Omental fat pad (tissue), 4 donors: ENCODE results near the gene ZNF300. TPM values are rescaled to one million over a fixed set of nuclear protein-coding genes. Genes with fewer than 3 reads are reported as not detected.

Experiments used
- total RNA-seq, 4 donors: library from RNA; depleted of rRNA; stranded (reverse); fragments of >200 nt; gene quantifications; one replicate each; pipeline ENCODE4 v1.1.0, GENCODE V29; 2016

ZNF300 gene
- total RNA-seq, 4 donors from 2014 or later, result 3.0 to 6.9 (median 4.2) TPM

Other genes with a start within 250 kb of the ZNF300 start
- gene MYOZ3, start 243.7 kb downstream of the ZNF300 start, total RNA-seq, result 1 to 10 TPM in 1 of 4 donors, under 1 TPM in 2, not detected in 1; 0.28 to 1.7 (median 0.56) TPM
- gene RBM22, start 203.9 kb downstream of the ZNF300 start, total RNA-seq, result 10 to 100 TPM; 38.3 to 42.0 (median 40.5) TPM
- gene DCTN4, start 146.0 kb downstream of the ZNF300 start, total RNA-seq, result 10 to 100 TPM; 52.2 to 84.9 (median 67.0) TPM
- 100 to 1,000 TPM; 140 to 211 (median 157) TPM for gene SMIM3, start 126.2 kb downstream of the ZNF300 start, total RNA-seq
- 1 to 10 TPM in 2 of 4 donors, not detected in 2; 1.1 to 1.8 TPM for gene IRGM, start 58.5 kb downstream of the ZNF300 start, total RNA-seq
- over 10,000 TPM in 1 of 4 donors, 1,000 to 10,000 TPM in 3; 5,296 to 11,485 (median 6,898) TPM for gene GPX3, start 115.6 kb upstream of the ZNF300 start, total RNA-seq
- gene TNIP1, start 176.1 kb upstream of the ZNF300 start, total RNA-seq, result 100 to 1,000 TPM in 3 of 4 donors, 10 to 100 TPM in 1; 96.7 to 189 (median 149) TPM